Ishikawa (cell line): ENCODE data around the gene CARD9.

Experiments used
- CEBPB ChIP-seq: IDR thresholded peaks from 2 replicates; pipeline ENCODE4 v1.6.1; 2012
- CREB1 ChIP-seq: IDR thresholded peaks from 2 replicates; pipeline ENCODE4 v1.6.1; 2012; ENCODE audit warnings: low read depth
- EGR1 ChIP-seq: IDR thresholded peaks from 2 replicates; pipeline ENCODE4 v1.6.1; 2012
- EP300 ChIP-seq: IDR thresholded peaks from 2 replicates; pipeline ENCODE4 v1.6.1; 2012; ENCODE audit warnings: borderline replicate concordance
- FOXM1 ChIP-seq: IDR thresholded peaks from 2 replicates; pipeline ENCODE4 v1.6.1; 2012; ENCODE audit warnings: low read depth, borderline replicate concordance
- MAX ChIP-seq: IDR thresholded peaks from 2 replicates; pipeline ENCODE4 v1.6.1; 2012
- NFIC ChIP-seq: IDR thresholded peaks from 2 replicates; pipeline ENCODE4 v1.6.1; 2012
- RAD21 ChIP-seq: IDR thresholded peaks from 2 replicates; pipeline ENCODE4 v1.6.1; 2012; ENCODE audit warnings: low read depth
- REST ChIP-seq: IDR thresholded peaks from 2 replicates; pipeline ENCODE4 v1.6.1; 2012; ENCODE audit warnings: low read depth, mild to moderate bottlenecking
- TAF1 ChIP-seq: IDR thresholded peaks from 2 replicates; pipeline ENCODE4 v1.6.1; 2012; ENCODE audit warnings: low read depth, mild to moderate bottlenecking
- TCF12 ChIP-seq: IDR thresholded peaks from 2 replicates; pipeline ENCODE4 v1.6.1; 2012; ENCODE audit warnings: low read depth
- TEAD4 ChIP-seq: IDR thresholded peaks from 2 replicates; pipeline ENCODE4 v1.6.1; 2012
- YY1 ChIP-seq: IDR thresholded peaks from 2 replicates; pipeline ENCODE4 v1.6.1; 2012; ENCODE audit warnings: low read depth
- ZBTB7A ChIP-seq: IDR thresholded peaks from 2 replicates; pipeline ENCODE4 v1.6.1; 2012; ENCODE audit warnings: low read depth
- TF ChIP-seq, protein P1 (sequence below): IDR thresholded peaks from 2 replicates; pipeline ENCODE4 v1.6.1; 2012

The CARD9 gene

GRCh38 chr9:136316271-136316751 is 57.2 kb downstream of the CARD9 start:
- TF ChIP-seq TEAD4 (no peak), NFIC (no peak), ZBTB7A (no peak), REST (no peak), CEBPB (no peak), CREB1 (no peak)

DNA sequence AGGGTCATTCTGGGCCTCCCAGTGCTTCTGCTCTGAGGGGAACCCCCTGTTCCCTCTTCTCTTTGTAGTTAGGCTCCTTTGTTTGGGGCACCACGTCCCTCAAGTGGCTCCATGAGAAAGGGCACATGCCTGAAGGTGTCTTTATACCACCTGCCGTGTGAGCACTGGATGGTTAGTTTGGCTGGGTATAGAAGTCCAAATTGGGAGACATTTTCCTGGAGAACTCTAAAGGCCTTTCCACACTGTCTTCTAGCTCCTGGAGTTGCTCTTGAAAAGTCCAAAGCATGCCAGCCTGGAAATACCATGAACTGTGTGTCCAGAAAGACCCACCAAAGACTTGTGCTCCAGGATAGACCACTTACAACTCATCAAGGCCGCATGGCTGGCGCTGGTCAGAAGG is 58.5 kb downstream of the CARD9 start:
- TF ChIP-seq FOXM1 (no peak), REST (no peak), TAF1 (no peak), TCF12 (no peak), NFIC (no peak), CEBPB (no peak), TEAD4 (no peak), EGR1 (no peak), ZBTB7A (no peak), RAD21 (no peak), EP300 (no peak), MAX (no peak), CREB1 (no peak), YY1 (no peak)
- TF ChIP-seq, protein P1, sequence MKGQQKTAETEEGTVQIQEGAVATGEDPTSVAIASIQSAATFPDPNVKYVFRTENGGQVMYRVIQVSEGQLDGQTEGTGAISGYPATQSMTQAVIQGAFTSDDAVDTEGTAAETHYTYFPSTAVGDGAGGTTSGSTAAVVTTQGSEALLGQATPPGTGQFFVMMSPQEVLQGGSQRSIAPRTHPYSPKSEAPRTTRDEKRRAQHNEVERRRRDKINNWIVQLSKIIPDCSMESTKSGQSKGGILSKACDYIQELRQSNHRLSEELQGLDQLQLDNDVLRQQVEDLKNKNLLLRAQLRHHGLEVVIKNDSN: no peak

- TF ChIP-seq, protein P1: no peak
- TF ChIP-seq CEBPB (no peak), TCF12 (no peak), FOXM1 (no peak), TEAD4 (no peak), YY1 (no peak), CREB1 (no peak), EGR1 (no peak), ZBTB7A (no peak), TAF1 (no peak), EP300 (no peak), NFIC (no peak), MAX (no peak), REST (no peak), RAD21 (no peak)
These were observed 59.4 kb downstream of the CARD9 start for GRCh38 chr9:136314056-136314416.
